CD4-positive, alpha-beta T cell (primary cell): Measurements from ENCODE around the gene HSPB7. TPM values are rescaled to one million over a fixed set of nuclear protein-coding genes. Genes with fewer than 3 reads are reported as not detected.
"Not testable (repeated sequence)": the region's sequence is repeated elsewhere in the genome, so short reads cannot be mapped to it uniquely, and the experiment has no call there.

Source experiments
- ATAC-seq: fragments of 200-7000 bp; cut with Tn5 transposase; one replicate; pipeline ENCODE4 v1.10.0; 2022; ENCODE audit warnings: mild to moderate bottlenecking; ENCODE audit not compliant: poor library complexity
- CTCF ChIA-PET: fragments of 350-600 bp; sonication (Branson Sonifier 250); formaldehyde crosslinking; loops from one replicate; lab custom pipeline; 2021; ENCODE audit warnings: antibody characterized with exemption, inconsistent platforms; lab: Charles Lee
- POLR2A ChIA-PET: fragments of 350-600 bp; sonication (Branson Sonifier 250); formaldehyde crosslinking; loops from one replicate; lab custom pipeline; 2021; ENCODE audit warnings: antibody characterized with exemption, inconsistent platforms; lab: Charles Lee
- DNase-seq, 14 experiments: peaks; one replicate each; pipeline ENCODE4 v3.0.0-alpha.2; 2013 to 2020; ENCODE audit warnings: mixed read lengths in 2 of 14
- H3K27ac ChIP-seq, 2 donors: one replicate each; pipeline versions ENCODE4 v1.5.1 to v1.7.0; 2013; ENCODE audit warnings: low read length in 2 of 2, low read depth in 1 of 2, mild to moderate bottlenecking in 1 of 2
- H3K27me3 ChIP-seq, 2 experiments: 1 replicate in 1 of 2; 2 replicates in 1 of 2; pipeline versions ENCODE4 v1.6.1 to v1.7.0; 2013; ENCODE audit warnings: low read length in 2 of 2, control low read depth in 1 of 2, mild to moderate bottlenecking in 1 of 2, moderate library complexity in 1 of 2; ENCODE audit not compliant: insufficient read depth in 2 of 2, control insufficient read depth in 1 of 2
- H3K36me3 ChIP-seq: one replicate; pipeline ENCODE4 v1.6.1; 2013; ENCODE audit warnings: low read length, control low read depth; ENCODE audit not compliant: insufficient read depth
- H3K4me1 ChIP-seq: one replicate; pipeline ENCODE4 v1.6.1; 2013; ENCODE audit warnings: low read length, control low read depth; ENCODE audit not compliant: insufficient read depth
- H3K4me3 ChIP-seq: one replicate; pipeline ENCODE4 v1.5.1; 2013; ENCODE audit warnings: mild to moderate bottlenecking, low read length, moderate library complexity
- H3K9me3 ChIP-seq, 2 experiments: 1 replicate in 1 of 2; 2 replicates in 1 of 2; pipeline versions ENCODE4 v1.6.1 to v1.7.0; 2013; ENCODE audit warnings: low read length in 2 of 2, mild to moderate bottlenecking in 2 of 2, control low read depth in 1 of 2, moderate library complexity in 1 of 2; ENCODE audit not compliant: control insufficient read depth in 1 of 2, insufficient read depth in 1 of 2
- H3K27ac Mint-ChIP-seq: one replicate; pipeline ENCODE4 v1.8.0; 2020; ENCODE audit warnings: mixed read lengths
- H3K27me3 Mint-ChIP-seq: one replicate; pipeline ENCODE4 v1.8.0; 2021; ENCODE audit warnings: mixed read lengths
- H3K36me3 Mint-ChIP-seq: one replicate; pipeline ENCODE4 v1.8.0; 2021; ENCODE audit warnings: low read depth, mixed read lengths
- H3K4me1 Mint-ChIP-seq: one replicate; pipeline ENCODE4 v1.8.0; 2021; ENCODE audit warnings: low read depth, mixed read lengths
- H3K4me3 Mint-ChIP-seq: one replicate; pipeline ENCODE4 v1.8.0; 2020; ENCODE audit warnings: mild to moderate bottlenecking, mixed read lengths
- H3K9me3 Mint-ChIP-seq: one replicate; pipeline ENCODE4 v1.8.0; 2020; ENCODE audit warnings: mixed read lengths
- CTCF ChIP-seq: fragments of 200-600 bp; IDR thresholded peaks from one replicate; pipeline ENCODE4 v1.8.0; 2022; ENCODE audit warnings: antibody characterized with exemption, mild to moderate bottlenecking
- intact Hi-C, 2 experiments: fragments of 100-400 bp; cut with DNase I in 1 of 2; cut with micrococcal nuclease in 1 of 2; formaldehyde crosslinking; loops; one replicate each; pipeline versions ENCODE4 v1.15.1 to v1.9.0; 2023 to 2025; cut with DNase I, micrococcal nuclease
- total RNA-seq, 174 experiments: library from RNA in 2 of 174; stranded (reverse) in 2 of 174; gene quantifications; one replicate each; pipeline ENCODE4 v1.2.3 and lab custom pipeline; 2021 to 2026

Gene HSPB7
- total RNA-seq, 2 experiments from 2014 or later, result not detected

DNA sequence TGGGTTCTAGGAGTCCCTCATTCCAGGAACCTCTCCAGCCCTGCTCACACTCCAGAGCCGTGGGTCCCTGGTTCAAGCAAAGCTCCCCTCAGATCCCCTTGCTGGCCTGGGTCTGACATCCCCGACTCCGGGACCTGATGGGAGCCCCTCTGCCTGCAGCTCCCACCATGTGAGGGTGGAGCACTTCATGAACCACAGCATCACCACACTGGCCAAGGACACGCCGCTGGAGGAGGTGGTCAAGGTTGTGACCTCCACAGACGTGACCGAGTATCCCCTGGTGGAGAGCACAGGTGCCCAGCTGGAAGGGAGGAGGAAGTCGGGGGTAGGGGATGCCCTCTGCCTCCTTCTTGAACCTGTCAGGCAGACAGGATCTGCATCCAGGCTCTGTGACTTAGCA is 13.7 kb upstream of the HSPB7 start:
- H3K36me3 Mint-ChIP-seq, result no peaks in the 10 kb centered on the region
- TF ChIP-seq CTCF, result no peak
- H3K4me3 Mint-ChIP-seq, result no peak overlapping the region
- Histone ChIP-seq H3K4me3 (no peak overlapping the region), H3K9me3 (peaks cover 0 to 9% of the 10 kb centered on the region in 2 experiments), H3K27ac (no peak overlapping the region), H3K27me3 (peaks cover 14 to 19% of the 10 kb centered on the region in 2 experiments), H3K36me3 (no peaks in the 10 kb centered on the region), H3K4me1 (peaks cover 9% of the 10 kb centered on the region)
- H3K4me1 Mint-ChIP-seq, result no peaks in the 10 kb centered on the region
- H3K9me3 Mint-ChIP-seq, result no peaks in the 10 kb centered on the region
- DNase-seq (no peak), ATAC-seq (no peak)
- peaks cover 30% of the 10 kb centered on the region for H3K27me3 Mint-ChIP-seq
- POLR2A ChIA-PET, result no interaction called here
- intact Hi-C loops, result no loop called here
- H3K27ac Mint-ChIP-seq, result no peak overlapping the region
- CTCF ChIA-PET, result no interaction called here

GRCh38 chr1:16029288-16029687 is 11.4 kb upstream of the HSPB7 start:
- H3K27ac Mint-ChIP-seq, result no peak overlapping the region
- DNase-seq (no peak), ATAC-seq (no peak)
- Histone ChIP-seq H3K36me3 (no peaks in the 10 kb centered on the region), H3K27me3 (peaks cover 14 to 19% of the 10 kb centered on the region in 2 experiments), H3K27ac (no peak overlapping the region), H3K4me3 (no peak overlapping the region), H3K4me1 (peaks cover 11% of the 10 kb centered on the region), H3K9me3 (peaks cover 0 to 9% of the 10 kb centered on the region in 2 experiments)
- H3K4me3 Mint-ChIP-seq, result no peak overlapping the region
- H3K9me3 Mint-ChIP-seq, result no peaks in the 10 kb centered on the region
- H3K4me1 Mint-ChIP-seq, result no peaks in the 10 kb centered on the region
- peaks cover 34% of the 10 kb centered on the region for H3K27me3 Mint-ChIP-seq
- no peak for TF ChIP-seq CTCF
- intact Hi-C loops, result no loop called here
- CTCF ChIA-PET, result interaction anchor here (0.6 kb wide), 1 partner anchor 196 kb away, joined by 6 read pairs; no protein-coding TSS in a partner anchor
- POLR2A ChIA-PET, result no interaction called here
- no peaks in the 10 kb centered on the region for H3K36me3 Mint-ChIP-seq

DNA sequence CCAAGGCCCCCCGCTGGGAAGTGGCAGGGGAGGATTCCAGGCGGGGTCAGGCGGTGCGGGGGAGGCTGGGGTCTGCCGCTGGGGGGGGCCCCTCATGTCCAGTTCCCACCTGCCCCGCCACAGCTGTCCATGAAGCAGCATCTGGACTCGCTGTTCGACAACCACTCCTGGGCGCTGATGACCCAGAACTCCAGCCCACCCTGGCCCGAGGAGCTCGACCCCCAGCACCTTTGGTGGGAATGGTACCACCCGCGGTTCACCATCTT is 11.1 kb upstream of the HSPB7 start:
- CTCF ChIA-PET, result interaction anchor here (0.6 kb wide), 1 partner anchor 195 kb away, joined by 6 read pairs; no protein-coding TSS in a partner anchor
- POLR2A ChIA-PET, H3K36me3 Mint-ChIP-seq: not testable (repeated sequence)

More for the DNA sequence above, 11.1 kb upstream of the HSPB7 start:
- H3K4me3 ChIP-seq, H3K9me3 ChIP-seq, H3K4me1 Mint-ChIP-seq, H3K4me3 Mint-ChIP-seq, H3K27ac Mint-ChIP-seq, H3K9me3 Mint-ChIP-seq, ATAC-seq, H3K27ac ChIP-seq, DNase-seq, H3K36me3 ChIP-seq, intact Hi-C loops: not testable (repeated sequence)
- peaks cover 14 to 19% of the 10 kb centered on the region in 2 experiments for H3K27me3 ChIP-seq
- peaks cover 11% of the 10 kb centered on the region for H3K4me1 ChIP-seq
- peaks cover 38% of the 10 kb centered on the region for H3K27me3 Mint-ChIP-seq
